ENCODE measurements around the gene TRANK1.

- no peak for TF ChIP-seq TAF1 (IDR thresholded peaks at IDR 0.05; ENCODE audit: borderline replicate concordance, insufficient read depth, low read length)
- no peak for TF ChIP-seq POLR2AphosphoS5 (IDR thresholded peaks at IDR 0.05; ENCODE audit: low read depth, low read length)
Observed at GRCh38 chr3:36890261-36890660, 54.6 kb downstream of the TRANK1 start.

All from PFSK-1 (cell line).